Stimulated activated CD4-positive, alpha-beta T cell treated with anti-CD3 and anti-CD28 coated beads, Interleukin-1b, Interleukin-23, amount 100 ng/mL, for 4 hours (primary cell): ENCODE data around the gene STYXL1.
A peak's percentile ranks its signal among the peaks of the same experiment; 100 is the strongest.
"Not testable (repeated sequence)": the region's sequence is repeated elsewhere in the genome, so short reads cannot be mapped to it uniquely, and the experiment has no call there.

ENCODE experiments used
- DNase-seq, 2 donors: peaks; one replicate each; pipeline ENCODE4 v3.0.0-alpha.2; 2020; ENCODE audit warnings: low read depth in 2 of 2

STYXL1 gene

GRCh38 chr7:76047811-76048667 is at the start of gene STYXL1, which contains the start of gene MDH2:
Gene STYXL1 (minus strand): TSS chr7:76048000. CDS start chr7:76030523, 17,477 bp downstream.
Gene MDH2 (plus strand): TSS chr7:76048106. CDS start chr7:76048161, 55 bp downstream.
- DNase-seq: peak; percentile 64 to 81

- no peak for DNase-seq
Measured at GRCh38 chr7:76095908-76096307, 48.1 kb upstream of the STYXL1 start.

- not testable (repeated sequence) for DNase-seq
Measured at GRCh38 chr7:76094326-76094725, 46.5 kb upstream of the STYXL1 start.

GRCh38 chr7:76093531-76093930 is 45.7 kb upstream of the STYXL1 start:
- DNase-seq: not testable (repeated sequence)

- DNase-seq: no peak
Measured at GRCh38 chr7:76091506-76091905, 43.7 kb upstream of the STYXL1 start.

GRCh38 chr7:76089865-76090475 is 42.2 kb upstream of the STYXL1 start:
- no peak for DNase-seq

GRCh38 chr7:76087362-76087791 is 39.6 kb upstream of the STYXL1 start:
- not testable (repeated sequence) for DNase-seq

- no peak for DNase-seq
Measured at GRCh38 chr7:76086070-76086469, 38.3 kb upstream of the STYXL1 start.

GRCh38 chr7:76084115-76084514 is 36.3 kb upstream of the STYXL1 start:
- not testable (repeated sequence) for DNase-seq

- no peak for DNase-seq
Measured at GRCh38 chr7:76080204-76080603, 32.4 kb upstream of the STYXL1 start.

- DNase-seq: no peak
Measured at GRCh38 chr7:76077435-76077834, 29.6 kb upstream of the STYXL1 start.

- DNase-seq: no peak
Measured at GRCh38 chr7:76076995-76077394, 29.2 kb upstream of the STYXL1 start.

- no peak for DNase-seq
Measured at GRCh38 chr7:76074972-76075370, 27.2 kb upstream of the STYXL1 start.

- no peak for DNase-seq
Measured at GRCh38 chr7:76074306-76074971, 26.6 kb upstream of the STYXL1 start.

- no peak for DNase-seq
Measured at GRCh38 chr7:76073335-76073990, 25.7 kb upstream of the STYXL1 start.

- no peak for DNase-seq
Measured at GRCh38 chr7:76072243-76073148, 24.7 kb upstream of the STYXL1 start.

GRCh38 chr7:76071316-76072242 is 23.8 kb upstream of the STYXL1 start:
- DNase-seq: no peak

GRCh38 chr7:76069238-76069638 is 21.4 kb upstream of the STYXL1 start:
- DNase-seq: no peak

- DNase-seq: no peak
Measured at GRCh38 chr7:76066716-76067503, 19.1 kb upstream of the STYXL1 start.
